Measurements from ENCODE around the gene SLCO4C1. TPM values are rescaled to one million over a fixed set of nuclear protein-coding genes. Genes with fewer than 3 reads are reported as not detected.

Gene SLCO4C1
- total RNA-seq, 1 donor from 2014 or later: 0.29 TPM

Other genes starting within 250 kb of the SLCO4C1 start
- not detected in 2 replicates for gene SLCO6A1, start 202.7 kb upstream of the SLCO4C1 start, total RNA-seq